AG10803 (cell line): Measurements from ENCODE around the gene TMC8.

ENCODE experiments used
- DNase-seq: peaks from one replicate; pipeline ENCODE4 v3.0.0; 2010; ENCODE audit warnings: low read depth
- H3K4me3 ChIP-seq: 2 replicates; pipeline ENCODE4 v1.5.1; 2011; ENCODE audit warnings: mild to moderate bottlenecking, low read length, control low read depth
- TF ChIP-seq, protein P1 (sequence below): conservative IDR thresholded peaks from 2 replicates; pipeline ENCODE4 v1.5.1; 2011; ENCODE audit warnings: mild to moderate bottlenecking, low read length, control low read depth, inconsistent platforms

Gene TMC8

DNA sequence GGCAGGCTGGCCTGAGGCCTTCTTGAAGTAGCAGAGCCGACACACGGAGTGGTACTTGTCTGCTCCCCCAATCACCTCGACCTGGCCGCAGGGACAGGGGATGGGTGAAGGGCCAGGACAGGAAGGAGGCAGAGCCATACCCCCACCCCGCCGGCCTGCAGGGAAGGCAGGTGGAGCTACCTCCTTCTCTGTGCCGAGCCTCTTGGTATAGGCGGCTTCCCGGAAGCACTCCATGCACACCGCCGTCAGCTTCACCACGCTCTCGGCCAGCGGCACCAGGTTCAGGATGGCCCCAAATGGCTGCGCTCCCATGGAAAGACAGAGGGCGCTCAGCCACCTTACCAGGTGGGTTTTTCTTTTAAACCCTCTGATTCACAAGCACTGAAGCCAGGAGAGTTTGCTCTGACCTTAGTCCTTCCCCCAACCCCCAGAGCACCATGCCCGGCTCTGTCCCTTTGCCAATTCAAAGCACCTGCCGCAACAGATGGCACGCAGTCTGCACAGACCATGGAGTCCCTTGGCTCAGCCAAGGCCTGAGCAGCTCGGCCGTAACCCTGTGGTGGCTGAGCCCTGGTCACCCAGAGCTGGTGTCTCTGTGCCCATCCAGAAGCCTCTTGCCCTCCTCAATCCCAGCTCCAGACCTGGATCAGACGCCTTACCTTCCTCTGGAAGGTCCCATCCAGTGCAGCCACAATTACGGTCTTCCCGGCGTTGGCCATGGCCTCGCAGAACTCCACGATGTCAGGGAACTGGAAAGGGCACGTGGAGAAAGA is 44.5 kb downstream of the TMC8 start:
- H3K4me3 ChIP-seq: no peak overlapping the region
- TF ChIP-seq, protein P1, sequence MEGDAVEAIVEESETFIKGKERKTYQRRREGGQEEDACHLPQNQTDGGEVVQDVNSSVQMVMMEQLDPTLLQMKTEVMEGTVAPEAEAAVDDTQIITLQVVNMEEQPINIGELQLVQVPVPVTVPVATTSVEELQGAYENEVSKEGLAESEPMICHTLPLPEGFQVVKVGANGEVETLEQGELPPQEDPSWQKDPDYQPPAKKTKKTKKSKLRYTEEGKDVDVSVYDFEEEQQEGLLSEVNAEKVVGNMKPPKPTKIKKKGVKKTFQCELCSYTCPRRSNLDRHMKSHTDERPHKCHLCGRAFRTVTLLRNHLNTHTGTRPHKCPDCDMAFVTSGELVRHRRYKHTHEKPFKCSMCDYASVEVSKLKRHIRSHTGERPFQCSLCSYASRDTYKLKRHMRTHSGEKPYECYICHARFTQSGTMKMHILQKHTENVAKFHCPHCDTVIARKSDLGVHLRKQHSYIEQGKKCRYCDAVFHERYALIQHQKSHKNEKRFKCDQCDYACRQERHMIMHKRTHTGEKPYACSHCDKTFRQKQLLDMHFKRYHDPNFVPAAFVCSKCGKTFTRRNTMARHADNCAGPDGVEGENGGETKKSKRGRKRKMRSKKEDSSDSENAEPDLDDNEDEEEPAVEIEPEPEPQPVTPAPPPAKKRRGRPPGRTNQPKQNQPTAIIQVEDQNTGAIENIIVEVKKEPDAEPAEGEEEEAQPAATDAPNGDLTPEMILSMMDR: no peak
- no peak for DNase-seq

GRCh38 chr17:78175643-78175981 is 45.0 kb downstream of the TMC8 start:
- H3K4me3 ChIP-seq: no peak overlapping the region
- TF ChIP-seq, protein P1: no peak
- DNase-seq: no peak

DNA sequence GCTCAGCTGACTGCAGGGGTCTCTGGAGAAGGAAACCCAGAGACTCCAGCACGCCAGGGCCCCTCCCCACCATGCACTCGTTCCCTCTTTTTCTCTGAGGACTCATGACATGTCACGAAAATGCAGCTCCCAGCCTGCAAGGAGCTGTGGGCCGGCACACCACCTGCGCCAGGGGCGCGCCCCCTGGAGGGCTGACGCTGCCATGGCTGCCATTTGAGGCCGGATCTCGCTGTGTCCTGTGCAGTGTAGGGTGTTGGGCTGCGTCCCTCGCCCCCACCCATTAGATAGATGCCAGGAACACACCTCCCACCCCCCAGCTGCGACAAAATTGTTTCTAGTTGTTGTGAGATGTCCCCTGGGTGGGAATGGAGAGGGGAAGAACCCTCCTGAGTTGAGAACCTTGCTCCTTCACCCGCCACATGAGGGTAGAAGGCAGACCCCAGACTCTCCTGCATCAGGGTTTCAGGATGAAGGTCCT is 46.0 kb downstream of the TMC8 start:
- H3K4me3 ChIP-seq: no peak overlapping the region
- peak; percentile 32 for DNase-seq
- TF ChIP-seq, protein P1: peak; percentile 80

DNA sequence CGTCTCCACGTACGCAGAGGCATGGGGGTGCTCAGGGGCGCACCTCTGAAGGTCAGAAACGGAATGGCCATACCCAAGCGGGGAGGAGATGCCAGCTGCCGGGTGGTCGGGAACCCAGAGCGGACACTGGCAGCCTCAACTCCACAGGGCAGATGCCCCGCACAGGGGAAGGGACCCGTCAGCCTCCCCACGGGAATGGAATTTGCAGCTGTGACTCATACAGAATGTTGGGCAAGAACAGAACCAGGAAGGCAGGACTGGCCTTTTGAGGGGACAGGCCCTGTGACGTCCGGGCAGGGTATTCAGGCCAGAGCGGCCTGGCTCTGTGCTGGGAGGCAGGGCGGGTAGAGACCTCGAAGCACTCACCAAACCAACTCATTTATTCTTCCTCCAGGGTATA is 48.8 kb downstream of the TMC8 start:
- peak; percentile 58 for DNase-seq
- TF ChIP-seq, protein P1: no peak
- no peak overlapping the region for H3K4me3 ChIP-seq

DNA sequence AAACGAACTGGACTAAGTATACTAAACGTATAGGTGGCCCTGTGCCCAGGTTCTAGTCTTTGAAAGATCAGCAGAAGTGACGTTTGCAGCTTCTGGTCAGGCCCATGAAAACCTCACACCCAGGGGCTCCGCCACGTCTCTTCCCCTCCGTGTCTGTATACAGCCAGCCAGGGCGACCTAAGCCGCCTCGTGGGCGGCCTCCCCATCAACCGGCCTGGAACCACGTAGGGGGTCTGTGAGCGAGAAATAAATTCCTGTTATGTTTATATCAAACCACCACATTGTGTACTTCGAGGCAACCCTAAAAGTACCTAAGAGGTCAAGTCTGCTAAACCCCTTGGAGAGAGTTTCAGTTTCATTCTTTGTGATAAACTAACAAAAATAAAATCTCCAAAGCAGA is 49.5 kb downstream of the TMC8 start:
- H3K4me3 ChIP-seq: no peak overlapping the region
- TF ChIP-seq, protein P1: no peak
- DNase-seq: no peak

DNA sequence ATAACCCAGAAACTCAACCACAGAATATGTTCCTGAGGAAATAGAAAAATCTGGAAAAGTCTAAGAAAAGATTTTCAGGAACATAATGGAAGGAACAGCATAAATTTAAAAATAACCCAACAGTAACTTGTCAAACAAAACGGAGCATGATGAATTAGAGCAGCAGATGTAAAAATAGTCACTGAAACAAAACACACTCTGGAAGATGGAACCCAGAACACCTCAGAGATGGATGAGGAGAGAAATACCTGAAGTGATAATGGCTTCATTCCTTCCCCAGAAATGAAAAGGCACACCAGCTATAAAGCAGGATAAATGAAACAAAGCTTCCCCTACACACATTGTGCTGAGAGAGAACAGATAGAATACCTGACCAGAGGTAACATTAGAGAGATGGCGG is 49.9 kb downstream of the TMC8 start:
- no peak for DNase-seq
- no peak overlapping the region for H3K4me3 ChIP-seq
- TF ChIP-seq, protein P1: no peak

- DNase-seq: no peak
- H3K4me3 ChIP-seq: no peak overlapping the region
- TF ChIP-seq, protein P1: no peak
Measured at GRCh38 chr17:78182504-78182903, 51.9 kb downstream of the TMC8 start.
